HAP-1 (cell line): Measurements from ENCODE around the gene RPN2.

Experiments
- DNase-seq, 2 experiments: peaks; one replicate each; pipeline ENCODE4 v3.0.0-alpha.2; 2016 to 2020; ENCODE audit warnings: low spot score in 2 of 2
- H3K27me3 ChIP-seq: fragments of 250-450 bp; sonication (Bioruptor Pico); 2 replicates; pipeline ENCODE4 v1.5.1; 2020; ENCODE audit warnings: low read depth, mild to moderate bottlenecking, moderate library complexity
- H3K36me3 ChIP-seq: fragments of 250-450 bp; sonication (Bioruptor Pico); replicated peaks from 2 replicates; pipeline ENCODE4 v1.5.1; 2020; ENCODE audit warnings: mild to moderate bottlenecking
- H3K4me1 ChIP-seq: fragments of 250-450 bp; sonication (Bioruptor Pico); 2 replicates; pipeline ENCODE4 v1.5.1; 2020; ENCODE audit warnings: mild to moderate bottlenecking
- H3K4me3 ChIP-seq: fragments of 250-450 bp; sonication (Bioruptor Pico); 2 replicates; pipeline ENCODE4 v1.5.1; 2020; ENCODE audit warnings: mild to moderate bottlenecking, moderate library complexity
- H3K9me3 ChIP-seq: fragments of 250-450 bp; sonication (Bioruptor Pico); 2 replicates; pipeline ENCODE4 v1.5.1; 2020; ENCODE audit warnings: mild to moderate bottlenecking, moderate library complexity
- in situ Hi-C: fragments of 300-500 bp; cut with MboI; formaldehyde crosslinking; loops from 3 replicates; pipeline ENCODE4 v1.14.3; 2020; ENCODE audit warnings: low sequenced_read_pairs, inconsistent platforms, mixed read lengths

Gene RPN2

DNA sequence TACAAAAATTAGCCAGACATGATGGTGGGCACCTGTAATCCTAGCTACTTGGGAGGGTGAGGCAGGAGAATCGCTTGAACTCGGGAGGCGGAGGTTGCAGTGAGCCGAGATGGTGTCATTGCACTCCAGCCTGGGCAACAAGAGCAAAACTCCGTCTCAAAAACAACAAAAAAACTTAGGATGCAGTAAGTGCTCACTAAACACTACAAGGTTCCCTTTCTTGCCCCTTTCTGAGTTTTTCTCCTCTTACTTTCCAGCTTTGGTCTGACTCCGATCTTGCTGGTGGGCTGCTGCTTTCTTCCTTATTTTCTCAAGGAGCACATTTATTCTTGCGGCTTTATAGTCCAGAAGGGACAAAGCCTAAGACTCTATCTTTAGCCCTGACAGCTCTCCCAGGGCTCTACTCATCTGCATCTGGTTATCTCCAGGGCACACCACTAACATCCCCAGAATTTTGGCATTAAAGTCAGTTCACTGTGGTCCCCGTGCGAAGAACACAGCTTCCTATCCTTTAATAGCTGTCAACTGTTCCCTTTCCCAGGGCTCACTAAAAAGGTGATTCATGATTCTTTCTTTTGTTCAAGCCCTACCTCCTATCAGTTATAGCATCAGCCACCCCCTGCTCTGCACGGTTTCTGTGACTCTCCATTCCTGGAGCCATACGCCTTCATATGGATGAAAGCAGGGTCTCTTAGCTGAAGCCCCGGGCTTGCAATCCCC lies 17.1 kb upstream of the RPN2 start:
- Histone ChIP-seq H3K4me1 (no peaks in the 10 kb centered on the region), H3K9me3 (no peaks in the 10 kb centered on the region), H3K4me3 (no peak overlapping the region), H3K36me3 (no peaks in the 10 kb centered on the region), H3K27me3 (no peaks in the 10 kb centered on the region)
- no peak for DNase-seq
- in situ Hi-C loops = no loop called here

DNA sequence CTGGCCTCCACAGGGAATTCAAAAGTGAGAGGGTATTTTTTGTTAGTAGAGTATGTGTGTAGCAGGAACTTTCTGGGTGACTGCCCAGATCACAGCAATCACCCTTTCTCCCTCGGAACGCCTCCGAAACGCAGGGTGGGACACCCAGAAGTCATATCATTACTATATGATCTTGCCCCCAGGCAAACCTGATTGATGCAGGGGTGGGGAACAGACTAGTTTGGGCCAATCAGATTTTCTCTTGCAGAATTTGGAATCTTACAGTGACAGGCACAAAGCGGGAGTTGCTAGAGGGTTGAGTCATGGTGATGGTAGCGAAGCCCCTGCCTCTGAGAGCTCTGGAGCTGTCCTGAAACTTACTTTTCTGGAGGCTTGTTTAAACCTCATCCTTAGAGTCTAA lies 16.5 kb upstream of the RPN2 start:
- Histone ChIP-seq H3K4me3 (no peak overlapping the region), H3K9me3 (no peaks in the 10 kb centered on the region), H3K27me3 (no peaks in the 10 kb centered on the region), H3K4me1 (no peaks in the 10 kb centered on the region), H3K36me3 (no peaks in the 10 kb centered on the region)
- no peak for DNase-seq
- in situ Hi-C loops = no loop called here

DNA sequence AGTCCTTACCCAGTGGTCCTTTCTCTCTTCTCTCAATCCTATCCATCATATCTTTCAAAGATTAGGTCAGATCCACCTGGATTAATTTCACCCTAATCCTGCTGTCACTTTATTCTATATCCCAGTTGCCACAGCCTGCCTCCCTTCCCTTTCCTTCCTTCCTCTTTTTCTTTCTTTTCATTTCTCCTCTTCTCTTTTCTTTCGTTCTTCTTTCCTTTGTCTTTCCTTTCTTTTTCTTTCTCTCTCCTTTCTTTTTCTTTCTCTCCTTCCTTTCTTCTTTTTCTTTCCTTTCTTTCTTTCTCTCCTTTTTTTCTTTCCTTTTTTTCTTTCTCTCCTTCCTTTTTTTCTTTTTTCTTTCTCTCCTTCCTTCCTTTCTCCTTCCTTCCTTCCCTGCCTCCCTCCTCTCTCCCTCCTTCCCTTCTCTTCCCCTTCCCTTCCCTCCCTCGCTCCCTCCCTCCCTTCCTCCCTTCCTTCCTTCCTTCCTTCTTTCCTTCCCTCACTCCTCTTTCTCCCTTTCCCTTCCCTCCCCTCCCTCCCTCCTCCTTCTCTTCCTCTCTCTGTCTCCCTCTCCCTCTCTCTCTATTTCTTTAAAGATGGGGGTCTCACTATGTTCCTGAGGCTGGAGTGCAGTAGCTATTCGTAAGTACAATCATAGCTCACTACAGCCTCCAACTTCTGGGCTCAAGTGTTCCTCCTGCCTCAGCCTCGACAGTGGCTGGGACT lies 15.1 kb upstream of the RPN2 start:
- DNase-seq = no peak
- Histone ChIP-seq H3K4me3 (no peak overlapping the region), H3K36me3 (no peaks in the 10 kb centered on the region), H3K27me3 (no peaks in the 10 kb centered on the region), H3K4me1 (no peaks in the 10 kb centered on the region), H3K9me3 (no peaks in the 10 kb centered on the region)
- in situ Hi-C loops = no loop called here

DNA sequence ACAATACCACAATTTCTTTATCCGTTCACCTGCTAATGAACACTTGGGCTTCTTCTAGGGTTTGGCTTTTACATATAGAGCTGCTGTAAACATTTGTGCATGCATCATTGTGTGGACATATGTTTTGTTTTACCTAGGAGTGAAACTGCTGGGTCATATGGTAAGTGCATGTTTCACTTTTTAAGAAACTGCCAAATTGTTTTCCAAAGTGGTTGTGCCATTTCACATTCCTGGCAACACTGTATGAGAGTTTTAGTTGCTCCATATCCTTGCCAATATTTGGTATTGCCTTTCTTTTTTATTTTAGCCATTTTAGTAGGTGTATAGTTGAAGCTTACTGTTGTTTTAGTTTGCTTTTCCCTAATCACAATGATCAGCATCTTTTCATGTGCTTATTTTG lies 14.1 kb upstream of the RPN2 start:
- no peaks in the 10 kb centered on the region for H3K4me1 ChIP-seq
- H3K27me3 ChIP-seq = no peaks in the 10 kb centered on the region
- no peaks in the 10 kb centered on the region for H3K36me3 ChIP-seq
- no peak overlapping the region for H3K4me3 ChIP-seq
- DNase-seq = no peak
- in situ Hi-C loops = no loop called here
- no peaks in the 10 kb centered on the region for H3K9me3 ChIP-seq

DNA sequence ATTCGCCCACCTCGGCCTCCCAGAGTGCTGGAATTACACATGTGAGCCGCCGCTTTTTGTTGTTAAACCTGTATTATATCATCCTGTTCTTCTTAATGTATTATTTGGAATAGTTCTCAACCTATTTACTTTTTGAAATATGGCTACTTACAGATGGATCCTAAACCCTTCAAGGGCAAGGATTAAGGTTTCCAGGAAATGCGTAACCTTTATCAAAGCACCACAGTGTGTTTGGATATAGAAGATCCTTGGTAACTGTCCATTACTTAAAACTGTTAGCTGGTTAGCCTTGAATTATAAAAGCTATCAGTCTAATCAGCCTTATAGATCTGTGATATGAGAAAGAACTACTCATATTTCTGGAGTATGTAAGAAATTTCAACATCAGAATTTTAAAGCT lies 12.3 kb upstream of the RPN2 start:
- 0 out of 2 replicates have a peak, but pooled peaks cover 2% of the 10 kb centered on the region for H3K9me3 ChIP-seq
- DNase-seq = no peak
- no peaks in the 10 kb centered on the region for H3K4me1 ChIP-seq
- H3K27me3 ChIP-seq = no peaks in the 10 kb centered on the region
- no peaks in the 10 kb centered on the region for H3K36me3 ChIP-seq
- no peak overlapping the region for H3K4me3 ChIP-seq
- in situ Hi-C loops = no loop called here

DNA sequence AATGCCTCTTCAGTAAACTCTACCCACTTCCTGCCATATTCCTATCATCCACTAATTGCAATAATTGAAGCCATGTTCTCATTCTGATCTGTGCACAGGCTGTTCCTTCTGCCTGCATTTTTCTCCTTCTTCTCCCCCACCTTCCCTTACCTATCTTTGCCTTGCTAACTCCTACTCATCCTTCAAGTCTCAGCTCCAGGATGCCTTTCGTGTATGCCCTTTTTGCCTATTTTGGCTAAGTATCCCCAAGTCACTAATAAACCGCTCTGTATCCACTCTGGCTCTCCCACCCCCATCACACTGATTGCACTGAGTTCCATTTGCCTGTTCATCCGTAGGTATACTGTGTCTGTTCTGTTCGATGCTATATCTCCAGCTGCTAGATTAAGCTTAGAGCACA lies 6.3 kb upstream of the RPN2 start:
- Histone ChIP-seq H3K36me3 (no peaks in the 10 kb centered on the region), H3K27me3 (no peaks in the 10 kb centered on the region), H3K4me1 (peaks cover 5% of the 10 kb centered on the region), H3K9me3 (0 out of 2 replicates have a peak, but pooled peaks cover 2% of the 10 kb centered on the region), H3K4me3 (no peak overlapping the region)
- no peak for DNase-seq
- in situ Hi-C loops = no loop called here

DNA sequence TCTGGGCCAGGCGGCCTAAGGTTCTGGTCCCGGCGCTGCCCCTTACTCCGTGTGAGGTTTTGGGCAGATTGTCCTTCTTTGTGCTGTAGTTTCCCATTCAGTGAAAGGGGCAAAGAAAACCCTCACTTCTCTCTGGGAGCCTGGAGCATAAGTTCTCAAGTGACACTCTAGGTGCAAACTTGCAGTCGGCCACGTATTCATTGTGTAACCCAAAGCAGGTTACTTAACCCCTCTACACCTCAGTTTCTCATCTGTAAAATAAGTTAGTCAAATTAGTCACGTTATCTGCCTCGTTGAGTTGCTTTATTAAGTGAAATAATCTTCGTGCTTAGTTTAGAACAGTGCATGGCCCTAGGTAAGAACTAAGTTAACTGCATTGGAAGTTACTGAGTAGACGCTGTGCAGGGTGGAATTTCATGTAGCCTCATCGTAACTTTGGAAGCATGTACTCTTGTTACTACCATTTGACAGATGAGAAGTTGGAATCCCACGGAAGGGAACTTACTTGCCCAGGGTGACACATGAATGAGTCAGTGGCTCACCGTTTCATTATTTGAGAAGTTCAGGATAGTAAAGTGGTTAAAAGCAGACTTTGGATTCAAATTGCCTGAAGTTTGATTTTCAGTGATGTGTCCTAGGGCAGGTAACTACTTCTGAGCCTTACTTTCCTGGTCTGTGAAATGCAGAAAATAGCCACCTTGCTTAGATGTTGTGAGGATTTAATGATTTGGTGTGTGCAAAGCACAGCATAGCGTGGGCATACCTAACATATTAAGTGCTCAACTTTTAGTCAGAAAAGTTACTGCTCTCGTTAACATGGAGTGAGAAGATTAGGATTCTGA lies 774 bp downstream of the RPN2 start:
- H3K27me3 ChIP-seq = no peaks in the 10 kb centered on the region
- H3K4me3 ChIP-seq = peak overlapping the region; percentile 99
- in situ Hi-C loops = no loop called here
- peaks cover 25% of the 10 kb centered on the region for H3K36me3 ChIP-seq
- H3K9me3 ChIP-seq = no peaks in the 10 kb centered on the region
- peak in 1 of 2 experiments; percentile 17 for DNase-seq
- H3K4me1 ChIP-seq = peaks cover 11% of the 10 kb centered on the region

DNA sequence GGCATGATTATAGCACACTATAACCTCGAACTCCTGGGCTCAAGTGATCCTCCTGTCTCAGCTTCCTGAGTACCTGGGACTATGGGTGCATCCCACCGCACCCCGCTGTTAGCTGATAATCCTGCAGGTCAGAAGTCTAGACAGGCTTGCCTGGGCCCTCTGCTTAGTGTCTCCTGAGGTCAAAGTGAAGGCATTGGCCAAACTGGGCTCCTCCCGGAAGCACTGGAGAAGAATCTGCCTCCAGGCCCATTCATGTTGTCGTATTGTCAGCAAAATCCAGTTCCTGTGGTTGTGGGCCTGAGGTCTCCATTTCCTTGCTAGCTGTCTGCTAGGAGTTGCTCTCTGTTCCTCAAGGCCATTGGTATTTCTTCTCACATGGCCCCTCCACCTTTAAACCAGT lies 6.6 kb downstream of the RPN2 start:
- in situ Hi-C loops = no loop called here

DNA sequence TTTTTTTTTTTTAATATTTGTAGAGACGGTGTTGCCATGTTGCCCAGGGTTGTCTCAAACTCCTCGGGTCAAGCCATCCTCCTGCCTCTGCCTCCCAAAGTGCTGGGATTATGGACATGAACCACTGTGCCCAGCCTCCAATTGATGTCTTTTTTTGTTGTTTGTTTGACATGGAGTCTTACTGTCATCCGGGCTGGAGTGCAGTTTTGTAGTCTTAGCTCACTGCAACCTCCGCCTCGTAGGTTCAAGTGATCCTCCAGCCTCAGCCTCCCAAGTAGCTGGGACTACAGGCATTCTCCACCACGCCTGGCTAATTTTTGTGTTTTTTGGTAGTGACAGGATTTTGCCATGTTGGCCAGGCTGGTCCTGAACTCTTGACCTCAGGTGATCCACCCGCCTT lies 9.7 kb downstream of the RPN2 start:
- no peaks in the 10 kb centered on the region; the same call in 1 of the 2 replicates for H3K4me1 ChIP-seq
- no peak overlapping the region for H3K4me3 ChIP-seq
- DNase-seq = no peak
- in situ Hi-C loops = no loop called here
- H3K36me3 ChIP-seq = peaks cover 77% of the 10 kb centered on the region
- H3K9me3 ChIP-seq = no peaks in the 10 kb centered on the region
- H3K27me3 ChIP-seq = no peaks in the 10 kb centered on the region

More for the DNA sequence above, 6.6 kb downstream of the RPN2 start:
- H3K27me3 ChIP-seq = no peaks in the 10 kb centered on the region
- no peaks in the 10 kb centered on the region for H3K9me3 ChIP-seq
- H3K4me1 ChIP-seq = peaks cover 3% of the 10 kb centered on the region; the same call in 1 of the 2 replicates
- H3K36me3 ChIP-seq = peaks cover 73% of the 10 kb centered on the region
- DNase-seq = no peak
- no peak overlapping the region for H3K4me3 ChIP-seq

DNA sequence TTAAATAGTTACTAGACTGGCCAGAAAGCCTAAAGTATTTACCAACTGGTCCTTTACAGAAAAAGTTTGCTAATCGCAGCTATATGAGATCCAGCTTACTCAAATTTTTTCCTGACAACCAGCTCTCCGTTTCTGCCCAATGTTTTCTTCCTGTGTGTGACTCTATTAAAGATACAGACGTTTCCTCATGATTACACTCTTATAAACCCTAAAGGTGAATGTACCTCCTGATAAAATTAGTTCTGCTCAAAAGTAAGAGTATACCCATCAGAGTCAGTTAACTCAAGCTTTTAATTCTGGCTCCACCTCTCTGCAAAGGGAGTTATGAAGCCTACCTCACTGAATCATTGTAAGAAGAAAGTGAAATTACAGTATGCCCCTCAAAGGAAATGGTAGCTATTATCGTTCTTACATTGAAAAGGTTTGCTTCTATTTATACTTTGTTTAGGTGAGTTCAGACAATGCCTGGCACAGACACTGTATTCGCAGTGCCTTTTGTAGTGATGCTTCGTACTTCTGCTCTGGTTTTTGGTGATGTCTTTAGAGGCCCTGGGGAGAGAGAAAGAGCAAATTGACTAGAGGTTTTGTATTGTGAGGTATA lies 10.4 kb downstream of the RPN2 start:
- Histone ChIP-seq H3K4me3 (no peak overlapping the region), H3K9me3 (no peaks in the 10 kb centered on the region), H3K36me3 (peaks cover 75% of the 10 kb centered on the region), H3K27me3 (no peaks in the 10 kb centered on the region), H3K4me1 (no peaks in the 10 kb centered on the region; the same call in 1 of the 2 replicates)
- in situ Hi-C loops = no loop called here
- no peak for DNase-seq

DNA sequence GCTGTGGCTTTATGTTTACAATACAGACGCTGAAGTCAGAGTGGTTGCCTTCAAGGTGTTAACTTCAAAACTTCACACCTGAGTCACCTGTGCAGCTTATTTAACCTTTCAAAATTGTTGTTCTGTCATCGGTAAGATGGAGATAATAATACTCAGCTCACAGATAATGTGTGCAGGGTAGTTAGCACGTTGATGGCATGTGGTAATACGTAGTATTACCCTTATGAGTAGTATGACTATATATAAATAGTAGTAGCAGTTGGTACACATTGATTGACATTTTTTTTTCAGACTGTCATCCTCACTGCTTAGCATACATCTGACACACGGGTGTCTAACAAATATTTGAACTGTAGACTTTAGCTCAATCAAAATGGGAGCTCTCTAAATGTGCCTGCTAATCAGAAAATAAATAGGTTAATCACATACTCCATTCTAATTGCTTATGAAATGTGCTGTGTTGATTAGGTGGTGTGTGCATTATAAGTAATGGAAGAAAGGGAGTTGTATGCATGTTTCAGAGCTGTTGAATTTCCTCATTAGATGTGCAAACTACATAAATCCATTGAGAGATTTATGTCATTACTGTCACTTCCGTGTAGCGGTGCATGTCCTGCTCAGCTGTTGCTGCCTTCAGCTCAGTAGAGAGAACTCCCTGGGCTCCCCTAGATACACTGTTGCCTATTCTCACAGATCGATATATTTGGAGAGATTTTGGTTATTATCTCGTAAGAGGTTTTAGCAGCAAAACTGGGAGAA lies 11.4 kb downstream of the RPN2 start:
- Histone ChIP-seq H3K36me3 (peaks cover 69% of the 10 kb centered on the region), H3K9me3 (no peaks in the 10 kb centered on the region), H3K4me3 (no peak overlapping the region), H3K27me3 (no peaks in the 10 kb centered on the region), H3K4me1 (no peaks in the 10 kb centered on the region; the same call in 1 of the 2 replicates)
- no peak for DNase-seq
- in situ Hi-C loops = no loop called here

DNA sequence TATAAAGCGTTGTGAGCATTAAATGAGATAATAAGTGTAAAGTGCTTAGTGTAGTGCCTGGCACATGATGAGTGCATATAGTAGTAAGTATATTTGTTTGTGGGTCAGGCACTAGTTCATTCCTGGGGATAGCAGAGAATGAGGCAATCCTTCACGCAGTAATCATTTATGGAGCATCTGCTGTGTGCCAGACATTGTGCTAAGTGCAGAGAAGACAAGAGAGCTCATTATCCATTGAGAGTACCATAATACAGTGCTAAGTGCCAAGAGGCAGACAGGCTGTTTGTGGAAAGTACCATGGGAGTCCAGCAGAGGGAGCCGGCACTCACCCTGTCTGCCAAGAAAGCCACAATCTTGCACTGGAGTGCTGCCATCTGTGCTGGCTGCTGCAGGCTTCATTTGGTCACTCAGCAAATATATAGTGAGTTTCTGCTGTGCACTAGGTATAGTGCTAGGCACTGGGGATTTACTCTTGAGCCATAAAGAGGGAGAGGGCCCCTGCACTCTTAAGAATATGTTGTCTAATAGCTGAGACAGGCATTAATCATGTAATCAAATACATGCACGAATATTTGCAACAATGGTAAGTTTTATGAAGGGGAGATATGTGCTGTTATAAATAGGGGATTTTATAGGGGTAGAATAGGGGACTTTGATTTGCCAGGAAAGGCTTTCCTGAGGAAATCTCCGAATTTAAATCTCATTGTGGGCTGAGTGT lies 13.2 kb downstream of the RPN2 start:
- H3K4me1 ChIP-seq = no peaks in the 10 kb centered on the region; the same call in 1 of the 2 replicates
- no peaks in the 10 kb centered on the region for H3K9me3 ChIP-seq
- no peak overlapping the region for H3K4me3 ChIP-seq
- peaks cover 70% of the 10 kb centered on the region for H3K36me3 ChIP-seq
- no peaks in the 10 kb centered on the region for H3K27me3 ChIP-seq
- in situ Hi-C loops = no loop called here
- DNase-seq = peak; percentile 62 to 85
